HT1080 (cell line): ENCODE data around the gene FTO. TPM values are rescaled to one million over a fixed set of nuclear protein-coding genes. Genes with fewer than 3 reads are reported as not detected.
A peak's percentile ranks its signal among the peaks of the same experiment; 100 is the strongest.

Experiments
- DNase-seq: peaks from one replicate; pipeline ENCODE4 v3.0.0-alpha.2; 2015; ENCODE audit warnings: low read depth
- total RNA-seq: library from RNA; depleted of rRNA; stranded (reverse); fragments of >200 nt; shearing (Covaris generic); gene quantifications from 2 replicates; pipeline ENCODE4 v1.2.3, GENCODE V29; 2014

The FTO gene
- total RNA-seq, 1 experiment from 2014 or later = 46.7 TPM

GRCh38 chr16:53960050-53960812 is 256.3 kb downstream of the FTO start:
- no peak for DNase-seq

- DNase-seq = no peak
Observed at GRCh38 chr16:53960954-53961616, 257.1 kb downstream of the FTO start.

GRCh38 chr16:53962041-53962440 is 258.1 kb downstream of the FTO start:
- no peak for DNase-seq

GRCh38 chr16:53964145-53964790 is 260.3 kb downstream of the FTO start:
- no peak for DNase-seq

GRCh38 chr16:53966821-53967571 is 263.0 kb downstream of the FTO start:
- no peak for DNase-seq

GRCh38 chr16:53967572-53967971 is 263.6 kb downstream of the FTO start:
- no peak for DNase-seq

GRCh38 chr16:53968454-53968853 is 264.5 kb downstream of the FTO start:
- DNase-seq = no peak

- DNase-seq = no peak
Observed at GRCh38 chr16:53968896-53969295, 264.9 kb downstream of the FTO start.

- DNase-seq = no peak
Observed at GRCh38 chr16:53971616-53972015, 267.7 kb downstream of the FTO start.

- no peak for DNase-seq
Observed at GRCh38 chr16:53973021-53973420, 269.1 kb downstream of the FTO start.

- DNase-seq = no peak
Observed at GRCh38 chr16:53974484-53975080, 270.6 kb downstream of the FTO start.

GRCh38 chr16:53980675-53981074 is 276.7 kb downstream of the FTO start:
- no peak for DNase-seq

- DNase-seq = no peak
Observed at GRCh38 chr16:53982631-53983042, 278.7 kb downstream of the FTO start.

GRCh38 chr16:53984936-53985335 is 281.0 kb downstream of the FTO start:
- DNase-seq = no peak

GRCh38 chr16:53985861-53986260 is 281.9 kb downstream of the FTO start:
- DNase-seq = no peak

GRCh38 chr16:53986793-53987192 is 282.8 kb downstream of the FTO start:
- DNase-seq = no peak

GRCh38 chr16:53988136-53988535 is 284.2 kb downstream of the FTO start:
- DNase-seq = no peak

GRCh38 chr16:53989597-53989996 is 285.6 kb downstream of the FTO start:
- DNase-seq = no peak

- peak; percentile 30 for DNase-seq
Observed at GRCh38 chr16:53991754-53992378, 287.9 kb downstream of the FTO start.

- DNase-seq = no peak
Observed at GRCh38 chr16:53995378-53995777, 291.4 kb downstream of the FTO start.

- DNase-seq = no peak
Observed at GRCh38 chr16:53996961-53997360, 293.0 kb downstream of the FTO start.
